Thyroid gland (tissue), 4 donors: Measurements from ENCODE around the gene NGFR.

Experiments
- CTCF ChIP-seq, 6 experiments: fragments of 200-600 bp in 3 of 6; fragments of 450-650 bp in 3 of 6; sonication (generic) in 3 of 6; IDR thresholded peaks; one replicate each; pipeline ENCODE4 v1.5.1; 2016 to 2019; ENCODE audit warnings: antibody characterized with exemption in 6 of 6, mild to moderate bottlenecking in 2 of 6, inconsistent platforms in 1 of 6, moderate library complexity in 1 of 6
- POLR2A ChIP-seq, 2 donors: fragments of 450-650 bp; IDR thresholded peaks; one replicate each; pipeline ENCODE4 v1.6.1; 2017; ENCODE audit warnings: antibody characterized with exemption in 2 of 2, mild to moderate bottlenecking in 2 of 2, moderate library complexity in 1 of 2

DNA sequence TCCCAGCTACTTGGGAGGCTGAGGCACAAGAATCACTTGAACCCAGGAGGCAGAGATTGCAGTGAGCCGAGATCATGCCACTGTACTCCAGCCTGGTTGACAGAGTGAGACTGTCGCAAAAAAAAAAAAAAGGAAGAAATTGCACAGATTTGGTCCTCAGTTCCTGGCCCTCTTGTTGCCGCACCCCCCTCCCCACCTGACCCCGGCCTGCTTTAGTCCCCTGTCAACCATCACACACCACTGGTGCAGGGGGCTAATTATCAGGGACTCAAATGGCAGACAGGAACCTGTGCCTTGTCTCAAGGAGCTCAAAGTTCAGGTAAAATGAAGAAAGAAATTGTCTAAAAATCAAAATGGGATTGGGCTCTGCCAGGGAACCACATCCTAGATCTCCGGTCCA is 28.1 kb downstream of the NGFR start:
- TF ChIP-seq CTCF (IDR thresholded peaks at IDR 0.05) (no peak), POLR2A (IDR thresholded peaks at IDR 0.05) (no peak)
